Stimulated activated CD4-positive, alpha-beta T cell treated with anti-CD3 and anti-CD28 coated beads, Interleukin-2, amount 100 ng/mL, for 48 hours (primary cell): ENCODE measurements around the gene SNX32.
"Not testable (repeated sequence)": the region's sequence is repeated elsewhere in the genome, so short reads cannot be mapped to it uniquely, and the experiment has no call there.

ENCODE experiments used
- DNase-seq, 2 donors: peaks; one replicate each; pipeline ENCODE4 v3.0.0-alpha.2; 2020

The SNX32 gene

GRCh38 chr11:65887723-65888162, 54.0 kb downstream of the SNX32 start:
- no peak for DNase-seq

DNA sequence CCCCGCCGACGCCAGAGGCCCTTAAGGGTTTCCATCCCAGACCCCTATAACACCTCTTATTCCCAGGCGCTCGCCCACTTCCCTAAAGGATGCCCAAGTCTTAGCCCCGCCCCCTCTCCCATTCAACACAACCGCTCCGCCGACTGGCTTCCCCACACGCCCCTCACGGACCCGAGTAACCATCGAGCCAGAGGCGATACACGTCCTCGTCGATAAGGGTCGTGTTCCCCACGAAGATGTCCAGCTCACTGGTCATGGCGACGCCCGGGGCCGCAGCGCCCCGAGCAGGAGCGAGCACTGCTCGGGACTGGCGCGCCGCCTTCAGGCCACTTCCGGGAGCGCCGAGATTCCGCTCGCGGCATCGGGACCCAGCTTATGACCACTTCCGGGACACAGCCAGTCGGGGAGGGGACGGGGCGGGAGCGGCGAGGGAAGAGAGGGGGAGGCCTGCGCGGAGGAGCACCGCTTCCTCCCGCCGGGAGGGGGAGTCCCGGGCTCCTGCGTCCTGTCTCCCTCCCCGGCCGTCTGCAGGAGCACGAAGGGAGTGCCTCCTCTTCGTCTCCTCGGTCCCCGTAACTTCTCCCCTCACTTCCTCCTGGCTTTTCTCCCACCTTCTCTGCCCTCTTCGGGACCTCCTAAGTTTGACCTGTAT, 54.5 kb downstream of the SNX32 start, which contains the start of gene FIBP:
Gene FIBP, minus strand, starts transcription at position 309 of the 652 bp plus-strand sequence. Its CDS starts 53 bp downstream, at position 256.
- peak; percentile 95 to 97 for DNase-seq

DNA sequence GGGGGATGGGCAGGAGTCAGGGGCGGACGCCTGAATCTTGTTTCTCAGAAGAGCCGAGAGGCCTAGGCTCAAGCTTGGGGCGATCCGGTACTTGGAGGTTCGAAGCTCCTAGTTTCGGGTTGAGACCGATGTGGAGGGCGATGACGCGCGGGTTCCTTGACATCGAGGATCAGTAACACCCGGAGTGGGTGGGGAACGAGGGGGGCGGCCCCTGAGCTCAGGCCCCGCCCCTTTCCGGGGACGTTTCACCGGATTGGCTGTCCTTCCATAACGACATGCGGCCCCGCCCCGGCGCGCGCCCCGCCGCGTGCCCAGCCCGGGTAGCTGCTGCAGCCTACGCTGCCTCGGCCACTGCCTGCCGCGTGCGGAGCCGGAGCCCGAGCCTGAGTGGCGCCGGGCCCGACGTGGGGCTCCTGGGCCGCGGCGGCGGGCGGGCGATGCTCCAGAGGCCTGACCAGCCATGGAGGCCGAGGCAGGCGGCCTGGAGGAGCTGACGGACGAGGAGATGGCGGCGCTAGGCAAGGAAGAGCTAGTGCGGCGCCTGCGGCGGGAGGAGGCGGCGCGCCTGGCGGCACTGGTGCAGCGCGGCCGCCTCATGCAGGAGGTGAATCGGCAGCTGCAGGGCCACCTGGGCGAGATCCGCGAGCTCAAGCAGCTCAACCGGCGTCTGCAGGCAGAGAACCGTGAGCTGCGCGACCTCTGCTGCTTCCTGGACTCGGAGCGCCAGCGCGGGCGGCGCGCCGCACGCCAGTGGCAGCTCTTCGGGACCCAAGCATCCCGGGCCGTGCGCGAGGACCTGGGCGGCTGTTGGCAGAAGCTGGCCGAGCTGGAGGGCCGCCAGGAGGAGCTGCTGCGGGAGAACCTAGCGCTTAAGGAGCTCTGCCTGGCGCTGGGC, 56.8 kb downstream of the SNX32 start, which contains the start of gene CCDC85B:
Gene CCDC85B, plus strand, starts transcription at position 350 of the 895 bp plus-strand sequence. Its CDS starts 111 bp downstream, at position 461.
- peak; percentile 97 to 98 for DNase-seq

DNA sequence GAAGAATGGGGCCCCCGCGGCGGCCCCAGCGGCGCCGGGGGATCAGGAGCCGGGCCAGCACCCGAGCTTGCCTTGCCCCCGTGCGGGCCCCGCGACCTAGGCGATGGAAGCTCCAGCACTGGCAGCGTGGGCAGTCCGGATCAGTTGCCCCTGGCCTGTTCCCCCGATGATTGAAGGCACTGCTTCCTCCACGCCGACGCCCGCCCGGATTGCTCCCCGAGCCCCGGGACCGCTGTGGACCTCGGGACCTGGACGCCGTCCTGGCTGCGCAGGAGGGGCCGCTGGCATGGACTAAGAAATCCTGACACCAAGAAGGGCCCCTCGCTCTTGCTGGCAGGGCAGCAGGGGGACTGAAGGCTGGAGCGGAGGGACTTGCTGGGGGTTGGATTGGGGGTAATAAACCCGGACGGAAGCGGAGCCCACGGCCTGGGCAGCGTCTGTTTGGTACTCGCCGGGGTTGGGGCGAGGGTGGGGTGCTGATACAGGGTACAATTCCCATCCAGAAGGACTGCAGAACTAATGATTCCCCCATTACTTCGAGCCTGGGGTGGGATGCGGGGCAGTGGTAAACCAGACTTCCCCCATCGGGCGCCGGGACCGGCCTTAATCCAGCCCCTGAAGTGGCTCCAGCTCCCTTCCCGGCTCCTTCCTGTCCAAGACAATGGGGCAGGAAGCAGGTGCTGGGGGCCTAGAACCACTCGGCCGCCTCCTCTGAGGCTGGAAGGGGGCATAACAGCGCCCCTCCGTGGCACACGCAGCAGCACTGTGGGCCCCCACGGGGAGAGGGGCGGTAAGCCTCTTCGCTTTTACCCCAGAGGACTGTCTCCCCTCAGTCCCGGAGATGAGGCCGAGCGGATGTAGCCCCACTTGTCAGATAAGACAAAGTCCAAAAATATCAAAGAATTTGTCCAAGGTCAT, 57.7 kb downstream of the SNX32 start:
- no peak for DNase-seq

DNA sequence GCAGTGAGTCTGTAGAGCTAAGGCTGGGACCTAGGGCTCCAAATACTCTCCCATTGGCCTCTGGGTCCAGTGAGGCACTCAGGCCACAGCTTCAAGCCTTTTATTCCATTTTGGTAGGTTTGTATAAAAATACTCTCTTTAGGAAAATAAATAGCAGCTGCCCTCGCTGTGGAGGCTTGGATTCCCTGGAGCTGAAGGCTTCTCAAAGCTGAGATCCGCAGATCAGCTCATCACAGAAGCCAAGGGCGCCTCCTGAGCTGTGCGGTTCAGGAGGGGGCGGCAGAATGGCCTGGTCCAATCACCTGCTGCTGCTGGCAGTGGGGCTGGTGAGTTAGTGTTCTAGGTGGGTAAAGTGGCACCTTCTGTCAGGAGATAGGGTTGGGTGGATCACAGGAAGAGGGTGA, 58.4 kb downstream of the SNX32 start:
- not testable (repeated sequence) for DNase-seq

- no peak for DNase-seq
Measured at GRCh38 chr11:65892661-65893317, 59.0 kb downstream of the SNX32 start.

DNA sequence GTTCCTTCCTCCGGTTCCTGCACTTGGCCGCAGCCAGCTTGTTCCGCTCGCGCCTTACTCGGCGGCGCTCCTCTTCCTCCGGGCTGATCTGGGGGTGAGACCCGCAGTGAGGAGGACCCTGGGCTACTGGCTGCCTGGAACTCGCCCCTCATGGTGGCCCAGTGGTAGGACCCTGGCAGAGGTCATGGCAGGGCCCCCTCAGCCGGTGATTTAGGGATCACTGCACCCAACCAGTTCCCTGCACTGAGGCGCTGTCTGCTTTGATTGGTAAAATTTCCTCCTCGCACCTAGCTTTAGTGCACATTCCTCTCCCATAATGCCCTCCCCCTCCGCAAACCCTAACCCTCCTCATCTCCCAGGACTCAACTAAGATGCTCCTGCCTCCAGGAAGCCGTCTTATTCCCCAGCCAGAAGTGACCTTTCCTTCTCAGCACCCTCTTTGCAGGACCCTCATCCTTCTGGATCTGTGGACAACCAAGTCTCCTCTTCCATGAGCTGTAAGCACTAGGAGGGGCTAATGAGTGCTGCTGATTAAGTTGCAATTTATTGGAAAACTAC, 60.4 kb downstream of the SNX32 start:
- DNase-seq = no peak

DNA sequence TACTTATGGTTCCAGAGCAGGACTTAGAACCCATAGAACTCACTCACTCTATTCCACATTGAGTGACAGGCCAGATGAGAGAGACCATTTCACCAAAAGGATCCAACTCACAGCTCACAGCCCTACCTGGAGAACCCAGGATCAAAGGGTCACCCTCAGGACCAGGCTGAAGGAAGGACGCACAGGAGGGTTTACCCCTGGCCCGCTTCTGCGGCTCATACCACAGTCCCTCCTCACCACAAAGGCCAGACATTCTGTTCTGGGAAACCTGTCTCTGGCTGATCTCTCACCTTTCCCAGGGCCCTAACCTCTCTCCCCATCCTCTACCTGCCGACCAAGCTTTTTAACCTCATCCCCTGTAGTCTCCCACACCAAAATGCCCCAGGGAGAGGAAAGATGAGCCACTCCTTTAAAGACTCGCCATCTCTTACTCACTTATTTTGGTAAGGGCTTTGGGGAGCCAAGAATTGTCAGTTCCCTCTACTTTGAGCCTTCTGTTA, 61.8 kb downstream of the SNX32 start:
- no peak for DNase-seq

GRCh38 chr11:65896034-65896999, 62.6 kb downstream of the SNX32 start:
- no peak for DNase-seq

DNA sequence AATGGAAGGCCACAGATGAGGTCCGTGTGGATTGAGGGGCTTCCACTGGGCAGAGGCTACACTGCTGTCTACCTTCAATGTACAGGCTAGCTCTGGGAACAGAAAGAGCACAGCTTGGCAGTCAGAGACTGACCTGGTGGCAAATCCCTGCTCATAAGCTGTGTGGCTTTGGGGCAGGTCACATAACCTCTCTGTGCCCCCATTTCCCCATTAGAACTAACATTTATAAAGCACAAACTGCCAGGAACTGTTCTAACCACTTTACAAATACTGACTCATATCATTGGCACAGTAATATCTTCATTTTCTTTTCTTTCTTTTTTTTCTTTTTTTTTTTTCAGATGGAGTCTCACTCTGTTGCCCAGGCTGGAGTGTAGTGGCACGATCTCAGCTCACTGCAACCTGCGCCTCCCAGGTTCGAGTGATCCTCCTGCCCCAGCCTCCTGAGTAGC, 63.3 kb downstream of the SNX32 start:
- no peak for DNase-seq

DNA sequence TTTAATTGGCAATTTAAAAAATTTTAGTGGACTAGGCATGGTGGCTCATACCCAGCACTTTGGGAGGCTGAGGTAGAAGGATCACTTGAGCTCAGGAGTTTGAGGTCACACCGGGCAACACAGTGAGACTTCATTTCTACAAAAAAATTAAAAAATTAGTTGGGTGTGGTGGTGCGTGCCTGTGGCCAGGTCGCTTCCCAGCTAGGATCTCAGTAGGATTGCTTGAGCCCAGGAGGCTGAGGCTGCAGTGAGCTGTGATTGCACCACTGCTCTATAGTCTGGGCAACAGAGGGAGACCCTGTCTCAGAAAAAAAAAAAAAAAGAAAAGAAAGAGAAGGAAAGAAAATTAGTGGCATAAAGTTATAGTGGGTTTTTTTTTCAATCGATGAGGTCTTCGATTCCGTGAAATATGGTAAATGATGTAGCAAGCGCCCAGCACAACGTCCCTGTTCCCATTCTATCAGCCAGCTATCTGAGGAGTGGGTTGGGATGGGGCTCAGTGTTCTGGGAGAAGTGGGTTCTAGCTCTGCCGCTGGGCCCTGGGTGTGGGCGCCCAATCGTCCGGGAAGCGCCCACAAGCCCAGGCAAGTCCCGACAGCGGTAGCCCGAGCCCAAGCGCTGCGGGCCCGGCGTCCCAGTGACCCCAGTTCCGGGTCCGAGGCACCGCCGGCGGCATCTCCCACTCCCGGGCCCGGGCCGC, 65.0 kb downstream of the SNX32 start:
- DNase-seq = no peak

DNA sequence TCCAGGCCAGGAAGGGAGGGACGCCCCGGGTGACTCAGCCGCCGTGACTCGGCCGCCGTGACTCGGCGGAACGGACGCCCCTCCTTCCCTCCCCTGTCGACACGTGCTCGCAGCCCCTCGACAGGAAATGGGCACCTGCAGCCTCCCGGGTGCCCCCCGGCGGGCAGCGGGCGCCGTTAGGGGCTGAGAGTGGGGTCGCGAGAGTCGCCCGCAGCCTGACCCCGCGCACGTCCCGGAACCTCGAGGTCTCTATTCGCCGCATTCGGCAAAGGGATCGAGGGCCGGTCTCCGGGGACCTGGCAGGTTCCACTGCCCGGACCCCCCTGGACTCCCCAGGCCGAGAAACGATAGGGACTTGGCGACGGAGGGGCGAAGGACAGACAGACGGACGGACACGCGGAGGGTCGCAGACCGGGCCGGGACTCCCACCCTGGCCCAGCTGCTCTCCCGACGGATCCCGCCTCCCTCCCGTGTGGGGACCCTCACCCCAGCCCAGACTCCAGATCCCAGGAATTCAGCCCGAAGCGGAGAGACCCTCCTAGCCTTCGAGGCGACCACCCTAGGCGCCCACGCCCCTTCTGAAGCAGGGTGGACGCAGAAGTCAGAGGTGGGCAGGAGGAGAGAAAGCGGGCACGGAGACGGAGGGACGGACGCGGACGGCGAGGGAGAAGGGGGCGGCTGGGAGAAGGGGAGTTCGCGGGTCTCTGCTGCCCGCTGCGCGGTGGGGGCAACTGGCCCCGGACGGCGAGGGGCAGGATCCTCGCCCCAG, 65.8 kb downstream of the SNX32 start:
- peak in 1 of 2 donors; percentile 72 for DNase-seq

DNA sequence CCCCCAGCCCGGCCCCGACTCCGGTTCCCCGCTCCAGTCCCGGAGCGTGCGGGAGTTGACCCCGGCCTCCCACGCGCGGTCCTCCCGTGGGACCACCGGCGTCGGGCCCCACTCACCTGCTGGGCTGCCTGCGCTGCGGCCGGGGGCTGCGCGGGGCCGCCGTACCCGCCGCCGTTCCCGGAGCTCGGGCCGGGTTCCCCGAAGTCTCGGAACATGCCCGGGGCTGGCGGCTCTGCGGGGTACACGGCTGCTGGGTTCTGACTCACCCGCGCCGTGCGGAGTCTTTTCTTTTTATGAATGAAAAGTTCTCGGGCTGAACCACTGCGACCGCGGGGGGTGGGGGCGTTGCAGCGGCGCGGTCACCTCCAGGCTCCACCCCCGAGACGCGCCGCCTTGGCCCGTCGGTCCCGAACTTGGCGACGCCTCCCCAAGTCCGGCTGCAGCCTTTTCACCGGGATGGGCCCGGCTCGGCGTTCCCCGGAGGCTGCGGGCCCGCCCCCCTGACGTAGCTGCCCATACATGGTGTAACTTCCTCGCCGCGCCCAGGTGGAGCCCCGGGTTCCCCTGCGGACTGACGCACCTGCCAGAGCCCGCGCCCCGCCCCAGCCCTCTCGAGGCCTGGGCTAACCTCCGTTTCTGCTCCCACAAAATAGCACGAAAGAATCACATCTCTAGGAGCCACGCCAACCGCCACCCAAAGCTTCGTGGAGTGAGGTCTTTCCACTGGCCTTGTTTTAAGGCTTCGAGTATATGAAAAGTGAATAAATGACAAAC, 66.5 kb downstream of the SNX32 start, which contains the start of gene FOSL1:
Gene FOSL1, minus strand, starts transcription at position 264 of the 774 bp plus-strand sequence. Its CDS starts 49 bp downstream, at position 215.
- DNase-seq = peak; percentile 89 to 92

GRCh38 chr11:65900899-65901180, 67.1 kb downstream of the SNX32 start:
- DNase-seq = no peak

DNA sequence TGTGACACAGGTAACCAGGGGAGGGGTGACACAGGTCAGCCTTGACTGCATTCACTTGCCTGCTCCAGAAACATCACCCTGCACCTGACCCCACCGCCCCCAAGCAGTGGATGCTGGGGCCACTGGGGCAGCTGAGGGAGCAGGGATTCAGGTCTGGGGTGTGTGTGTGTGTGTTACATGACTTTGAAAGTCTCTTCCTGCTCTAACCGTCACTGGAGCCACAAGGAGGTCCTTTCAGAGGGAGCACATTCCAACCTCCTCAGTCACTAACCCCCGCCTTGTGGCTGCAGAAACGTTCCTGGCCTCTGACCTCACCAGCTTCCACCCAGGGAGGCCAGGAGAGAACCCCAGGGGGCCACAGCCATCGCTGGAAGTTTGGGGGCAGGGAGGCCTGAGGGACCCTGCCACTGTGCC, 69.3 kb downstream of the SNX32 start:
- DNase-seq = no peak
